NCI-H2196 (cell line): ENCODE results near the gene C1QL4.
"Not testable (repeated sequence)": the region's sequence is repeated elsewhere in the genome, so short reads cannot be mapped to it uniquely, and the experiment has no call there.

Experiments used
- DNase-seq: peaks from one replicate; lab custom pipeline; 2025; ENCODE audit not compliant: unreplicated experiment; lab: John Stamatoyannopoulos, UW

Gene C1QL4

DNA sequence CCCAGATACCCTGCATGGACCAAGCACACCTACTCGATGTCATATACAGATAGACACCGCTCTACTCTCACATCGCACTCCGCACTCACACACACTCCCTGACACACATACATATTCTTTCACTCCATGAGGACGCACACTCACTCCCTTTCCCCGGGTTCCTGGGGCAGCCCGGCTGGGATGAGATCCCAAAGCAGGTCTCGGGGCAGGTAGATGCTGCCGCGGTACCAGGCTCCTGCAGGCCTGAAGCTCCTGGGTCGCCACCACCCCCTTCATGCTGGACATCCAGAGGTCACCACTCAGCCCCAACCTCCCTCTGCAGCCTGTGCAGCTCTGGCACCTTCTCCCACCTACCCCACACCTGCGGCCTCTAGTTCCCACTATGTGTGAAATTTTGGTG, 2.3 kb downstream of the C1QL4 start:
- no peak for DNase-seq

DNA sequence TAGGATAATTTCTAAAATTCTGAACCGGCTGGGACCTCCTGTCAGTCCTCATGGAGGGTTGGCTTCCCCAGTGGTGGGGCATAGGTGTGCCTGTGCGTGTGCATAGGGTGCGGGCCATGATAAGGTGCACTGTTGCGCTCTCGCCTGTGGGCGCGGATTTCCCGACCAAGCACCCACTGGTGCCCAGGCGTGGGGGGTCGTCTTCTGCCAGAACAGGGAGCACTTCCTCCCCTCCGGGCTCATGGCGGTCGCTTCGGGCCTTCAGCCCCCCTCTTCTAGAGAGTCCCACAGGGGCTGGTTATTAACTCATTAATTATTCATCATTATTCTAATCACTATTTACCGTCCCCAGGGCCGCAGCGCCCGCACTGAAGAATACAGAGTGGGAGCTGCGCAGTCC, 2.8 kb downstream of the C1QL4 start:
- DNase-seq: no peak

DNA sequence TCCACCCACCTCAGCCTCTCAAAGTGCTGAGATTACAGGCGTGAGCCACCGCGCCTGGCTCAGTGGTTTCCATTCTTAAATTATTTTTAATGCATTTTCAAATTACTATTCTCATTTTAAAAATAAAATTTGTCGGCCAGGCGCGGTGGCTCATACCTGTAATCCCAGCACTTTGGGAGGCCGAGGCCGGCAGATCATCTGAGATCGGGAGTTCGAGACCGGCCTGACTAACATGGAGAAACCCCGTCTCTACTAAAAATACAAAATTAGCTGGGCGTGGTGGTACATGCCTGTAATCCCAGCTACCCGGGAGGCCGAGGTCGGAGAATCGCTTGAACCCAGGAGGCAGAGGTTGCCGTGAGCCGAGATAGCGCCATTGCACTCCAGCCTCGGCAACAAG, 3.2 kb downstream of the C1QL4 start:
- not testable (repeated sequence) for DNase-seq

DNA sequence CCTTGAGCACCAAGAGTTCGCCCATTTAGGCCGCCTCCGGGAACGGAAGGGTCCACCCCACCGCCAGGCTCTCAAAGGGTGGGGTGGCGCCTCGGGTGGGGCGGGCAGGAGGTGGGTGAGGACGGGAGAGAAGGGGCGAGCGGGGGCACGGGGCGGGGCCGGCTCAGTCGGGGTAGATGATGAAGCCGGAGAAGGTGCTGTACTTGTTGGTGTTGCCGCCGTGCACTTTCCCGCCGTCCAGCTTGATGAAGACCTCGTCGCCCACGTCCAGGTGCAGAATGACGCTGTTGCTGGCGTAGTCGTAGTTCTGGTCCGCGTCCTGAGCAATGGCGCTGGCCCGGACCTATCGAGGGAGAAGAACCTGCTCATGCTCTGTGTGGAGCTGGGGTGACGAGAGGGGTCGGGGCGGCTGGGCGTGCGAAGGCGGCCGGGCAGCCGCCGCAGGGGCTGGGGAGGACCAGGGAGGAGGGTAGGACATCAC, 4.1 kb downstream of the C1QL4 start:
- DNase-seq: no peak

DNA sequence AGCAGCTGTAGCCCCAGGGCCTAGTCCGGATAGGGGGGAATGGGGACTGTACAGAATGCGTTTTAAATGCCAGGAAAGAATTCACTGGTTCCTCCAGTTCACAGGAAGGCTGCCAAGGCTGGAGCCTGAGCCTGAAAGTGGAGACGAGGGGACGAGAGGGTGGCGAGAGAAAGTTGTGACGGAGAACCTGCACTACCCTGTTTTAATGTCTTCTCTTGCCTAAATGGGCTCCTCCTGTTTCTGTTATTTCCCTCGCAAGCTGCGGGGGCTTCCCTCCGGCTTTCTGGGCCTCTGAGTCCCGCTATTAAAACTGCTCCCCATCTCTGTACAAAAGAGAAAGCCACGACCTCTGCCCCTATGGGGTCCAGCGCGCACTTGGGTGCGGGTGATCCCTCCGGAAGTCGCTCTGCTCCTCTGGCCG, 4.5 kb downstream of the C1QL4 start:
- DNase-seq: no peak

DNA sequence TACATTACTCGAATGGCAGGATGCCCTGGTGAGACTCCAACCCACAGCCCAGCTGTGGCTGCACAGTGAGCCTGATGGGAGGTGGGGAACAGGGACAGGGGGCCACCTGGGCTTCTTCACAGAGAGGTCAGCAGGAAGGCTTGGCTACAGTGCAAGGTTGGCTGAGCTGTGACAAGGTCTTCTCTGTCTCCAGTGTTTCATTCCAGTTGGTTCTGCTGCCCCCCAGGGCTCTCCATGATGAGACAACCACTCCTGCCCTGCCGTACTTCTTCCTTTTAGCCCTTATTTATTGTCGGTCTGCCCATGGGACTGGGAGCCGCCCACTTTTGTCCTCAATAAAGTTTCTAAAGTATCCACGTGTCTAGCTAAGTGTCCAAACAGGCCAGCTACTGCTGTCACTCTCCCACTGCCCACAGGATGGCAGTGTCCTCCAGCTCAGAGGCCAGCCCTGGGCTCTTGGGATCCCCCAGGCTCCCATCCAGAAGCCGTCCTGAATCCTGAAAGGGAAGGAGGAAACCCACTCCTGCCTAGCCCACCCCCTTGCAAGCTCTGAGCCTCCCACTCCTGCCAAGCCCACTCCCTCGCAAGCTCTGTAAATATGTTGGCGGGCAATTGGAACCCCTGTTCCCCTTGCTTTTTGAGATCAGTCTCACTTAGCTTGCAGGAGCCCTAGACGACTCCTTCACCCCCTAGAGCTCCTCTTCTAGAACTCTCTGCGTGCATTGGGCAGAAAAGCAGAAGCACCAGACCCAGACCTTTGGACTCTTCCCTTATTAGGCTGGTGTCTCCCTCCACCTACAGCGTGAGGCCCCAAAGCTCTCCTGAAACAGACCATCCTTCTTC, 5.4 kb downstream of the C1QL4 start:
- DNase-seq: peak; percentile 59

DNA sequence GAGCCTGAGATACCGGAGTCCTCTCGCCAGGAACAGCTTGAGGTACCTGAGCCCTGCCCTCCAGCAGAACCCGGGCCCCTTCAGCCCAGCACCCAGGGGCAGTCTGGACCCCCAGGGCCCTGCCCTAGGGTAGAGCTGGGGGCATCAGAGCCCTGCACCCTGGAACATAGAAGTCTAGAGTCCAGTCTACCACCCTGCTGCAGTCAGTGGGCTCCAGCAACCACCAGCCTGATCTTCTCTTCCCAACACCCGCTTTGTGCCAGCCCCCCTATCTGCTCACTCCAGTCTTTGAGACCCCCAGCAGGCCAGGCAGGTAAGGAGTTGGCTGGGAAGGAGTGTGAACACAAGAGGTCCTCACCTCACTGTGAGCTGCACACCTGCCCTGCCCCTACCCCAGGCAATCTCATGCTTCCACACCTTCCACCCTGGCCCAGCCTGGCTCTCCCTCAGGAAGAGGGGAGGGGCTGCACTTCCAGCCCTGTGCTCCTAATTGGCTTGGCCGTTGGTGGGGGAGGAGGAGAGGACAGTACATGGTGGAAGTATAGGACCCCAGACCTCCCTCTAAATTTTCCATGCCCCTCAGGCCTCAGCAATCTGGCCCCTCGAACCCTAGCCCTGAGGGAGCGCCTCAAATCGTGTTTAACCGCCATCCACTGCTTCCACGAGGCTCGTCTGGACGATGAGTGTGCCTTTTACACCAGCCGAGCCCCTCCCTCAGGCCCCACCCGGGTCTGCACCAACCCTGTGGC, 6.2 kb downstream of the C1QL4 start:
- no peak for DNase-seq

DNA sequence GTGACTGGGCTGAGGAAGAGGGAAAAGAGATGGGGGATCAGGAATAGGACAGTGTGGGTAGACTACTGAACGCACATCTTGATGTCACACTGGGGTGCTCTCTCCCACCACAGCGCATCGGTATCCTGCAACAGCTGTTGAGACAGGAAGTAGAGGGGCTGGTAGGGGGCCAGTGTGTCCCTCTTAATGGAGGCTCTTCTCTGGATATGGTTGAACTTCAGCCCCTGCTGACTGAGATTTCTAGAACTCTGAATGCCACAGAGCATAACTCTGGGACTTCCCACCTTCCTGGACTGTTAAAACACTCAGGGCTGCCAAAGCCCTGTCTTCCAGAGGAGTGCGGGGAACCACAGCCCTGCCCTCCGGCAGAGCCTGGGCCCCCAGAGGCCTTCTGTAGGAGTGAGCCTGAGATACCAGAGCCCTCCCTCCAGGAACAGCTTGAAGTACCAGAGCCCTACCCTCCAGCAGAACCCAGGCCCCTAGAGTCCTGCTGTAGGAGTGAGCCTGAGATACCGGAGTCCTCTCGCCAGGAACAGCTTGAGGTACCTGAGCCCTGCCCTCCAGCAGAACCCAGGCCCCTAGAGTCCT, 6.9 kb downstream of the C1QL4 start:
- DNase-seq: no peak

DNA sequence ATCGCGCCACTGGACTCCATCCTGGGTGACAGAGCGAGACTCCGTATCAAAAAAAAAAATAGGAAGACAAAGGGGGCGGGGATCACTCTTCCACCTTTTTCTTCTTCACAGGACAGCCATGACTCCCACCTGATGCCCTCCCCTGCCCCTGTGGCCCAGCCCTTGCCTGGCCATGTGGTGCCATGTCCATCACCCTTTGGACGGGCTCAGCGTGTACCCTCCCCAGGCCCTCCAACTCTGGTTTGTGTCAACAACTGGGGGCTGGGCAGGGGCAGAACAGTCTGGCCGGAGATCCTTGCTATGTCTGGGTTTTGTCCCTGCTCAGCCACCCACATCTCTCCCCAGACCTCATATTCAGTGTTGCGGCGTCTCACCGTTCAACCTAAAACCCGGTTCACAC, 8.2 kb downstream of the C1QL4 start:
- no peak for DNase-seq

DNA sequence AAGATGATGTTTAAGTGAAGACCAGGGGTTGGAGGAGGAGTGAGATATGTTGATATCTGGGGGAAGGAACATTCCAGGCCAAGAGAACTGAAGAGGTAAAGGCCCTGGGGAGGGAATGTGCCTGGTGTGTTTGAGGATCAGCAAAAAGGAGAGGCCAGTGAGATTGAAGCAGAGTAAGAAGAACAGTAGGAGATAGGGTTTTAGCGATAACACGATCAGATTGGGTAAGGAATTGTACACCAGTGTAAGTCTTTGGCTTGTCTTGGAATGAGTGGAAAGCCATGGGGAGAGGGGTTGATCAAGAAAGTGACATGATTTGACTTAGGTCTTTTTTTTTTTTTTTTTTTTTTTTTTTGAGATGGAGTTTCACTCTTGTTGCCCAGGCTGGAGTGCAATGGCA, 9.1 kb downstream of the C1QL4 start:
- DNase-seq: no peak

DNA sequence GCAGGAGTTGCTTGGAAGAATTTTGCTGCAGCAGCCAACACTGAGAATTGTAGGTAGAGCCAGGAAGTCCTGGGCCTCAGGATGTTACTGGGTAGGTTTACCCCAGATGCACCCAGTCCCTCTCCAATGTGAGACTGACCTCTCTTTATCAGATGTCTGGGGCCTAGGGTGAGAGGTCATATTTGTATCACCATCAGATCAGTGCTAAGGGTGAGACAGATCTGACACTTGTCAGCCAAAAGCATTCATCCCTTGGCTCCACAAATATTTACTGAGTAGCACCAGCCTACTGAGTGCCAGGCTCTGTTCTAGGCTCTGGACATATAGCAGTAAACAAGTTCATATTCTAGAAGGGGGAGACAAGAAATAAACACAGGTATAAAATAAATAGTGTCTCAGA, 9.6 kb downstream of the C1QL4 start:
- no peak for DNase-seq

DNA sequence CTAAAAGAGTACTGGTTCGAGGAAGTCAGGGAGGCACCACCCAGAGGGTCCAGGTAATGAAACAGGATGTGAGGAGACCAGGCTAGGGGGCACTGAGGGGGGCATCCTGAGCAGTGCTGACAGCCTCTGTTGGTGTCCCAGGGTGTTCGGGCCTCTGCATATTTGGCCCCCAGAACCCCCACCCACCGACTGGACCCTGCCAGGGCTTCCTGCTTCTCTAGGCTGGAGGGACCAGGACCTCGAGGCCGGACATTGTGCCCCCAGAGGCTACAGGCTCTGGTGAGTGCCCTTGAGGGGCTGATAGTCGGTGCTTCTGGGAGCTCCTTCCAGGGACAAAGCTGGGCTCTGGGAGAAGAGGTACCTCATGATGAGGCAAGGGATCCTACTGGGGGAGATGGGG, 11.4 kb downstream of the C1QL4 start:
- DNase-seq: no peak

DNA sequence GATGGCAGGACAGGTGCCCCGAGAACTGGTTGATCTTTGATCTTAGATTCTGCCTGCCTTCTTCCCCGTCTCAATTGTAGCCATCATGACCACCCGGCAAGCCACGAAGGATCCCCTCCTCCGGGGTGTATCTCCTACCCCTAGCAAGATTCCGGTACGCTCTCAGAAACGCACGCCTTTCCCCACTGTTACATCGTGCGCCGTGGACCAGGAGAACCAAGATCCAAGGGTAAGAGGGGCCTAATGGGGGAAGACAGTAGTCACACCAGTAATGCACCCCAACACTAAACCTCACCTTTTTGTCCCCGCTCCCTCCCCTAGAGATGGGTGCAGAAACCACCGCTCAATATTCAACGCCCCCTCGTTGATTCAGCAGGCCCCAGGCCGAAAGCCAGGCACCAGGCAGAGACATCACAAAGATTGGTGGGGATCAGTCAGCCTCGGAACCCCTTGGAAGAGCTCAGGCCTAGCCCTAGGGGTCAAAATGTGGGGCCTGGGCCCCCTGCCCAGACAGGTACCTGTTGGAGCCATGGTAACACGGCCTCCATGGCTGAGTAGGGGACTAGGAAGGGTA, 13.4 kb downstream of the C1QL4 start:
- DNase-seq: no peak

DNA sequence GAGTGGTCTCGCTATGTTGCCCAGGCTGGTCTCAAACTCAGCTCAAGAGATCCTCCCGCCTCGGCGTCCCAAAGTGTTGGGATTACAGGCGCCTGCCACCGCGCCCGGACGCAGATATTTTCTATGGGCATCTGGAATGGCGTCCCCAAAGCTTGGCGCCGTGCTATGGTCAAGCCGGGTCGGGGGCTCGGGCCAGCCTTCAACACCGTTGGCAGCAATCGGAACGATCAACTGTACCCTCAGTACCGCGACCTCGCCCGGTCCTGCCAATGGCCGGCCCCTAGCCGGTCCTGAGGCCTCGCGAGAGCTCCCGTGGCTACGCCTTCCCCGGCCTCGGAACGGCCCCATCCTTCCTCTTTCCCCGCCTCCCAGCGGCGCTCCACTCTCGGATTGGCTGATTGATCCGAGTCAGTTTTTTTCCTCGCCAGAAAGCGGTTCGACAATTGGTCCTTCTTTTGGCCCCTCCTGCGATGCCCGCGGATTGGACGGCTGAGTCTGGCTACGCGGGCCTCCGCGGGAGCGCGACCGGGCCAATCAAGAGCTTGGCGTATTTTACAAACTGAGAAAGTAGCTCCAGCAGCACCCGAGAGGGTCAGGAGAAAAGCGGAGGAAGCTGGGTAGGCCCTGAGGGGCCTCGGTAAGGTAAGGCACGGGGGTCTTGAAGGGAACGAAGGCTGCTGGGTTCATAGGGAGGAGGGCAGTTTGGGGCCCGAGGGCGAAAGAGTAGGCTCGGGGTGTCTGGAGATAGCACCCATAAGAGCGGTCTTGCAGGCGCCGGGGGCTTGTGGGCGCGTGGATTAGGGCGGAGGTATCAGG, 14.1 kb downstream of the C1QL4 start, which contains the start of gene TROAP:
TSS of gene TROAP (plus strand) at position 548 of the 816 bp plus-strand sequence. CDS start 354 bp downstream, outside the sequence.
- DNase-seq: peak; percentile 99

DNA sequence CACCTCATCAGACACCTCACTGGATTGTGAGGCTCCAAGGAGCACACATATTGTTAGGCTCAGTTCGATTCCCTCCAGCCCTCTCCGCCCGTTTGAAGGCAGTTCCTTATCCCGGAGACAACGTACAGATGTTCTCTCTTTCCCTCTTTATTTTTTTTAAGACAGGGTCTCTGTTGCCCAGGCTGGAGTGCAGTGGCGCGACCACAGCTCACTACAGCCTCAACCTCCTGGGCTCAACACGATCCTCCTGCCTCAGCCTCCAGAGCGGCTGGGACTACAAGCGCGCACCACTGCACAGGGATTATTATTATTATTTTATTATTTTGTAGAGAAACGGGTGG, 14.7 kb downstream of the C1QL4 start:
- no peak for DNase-seq

DNA sequence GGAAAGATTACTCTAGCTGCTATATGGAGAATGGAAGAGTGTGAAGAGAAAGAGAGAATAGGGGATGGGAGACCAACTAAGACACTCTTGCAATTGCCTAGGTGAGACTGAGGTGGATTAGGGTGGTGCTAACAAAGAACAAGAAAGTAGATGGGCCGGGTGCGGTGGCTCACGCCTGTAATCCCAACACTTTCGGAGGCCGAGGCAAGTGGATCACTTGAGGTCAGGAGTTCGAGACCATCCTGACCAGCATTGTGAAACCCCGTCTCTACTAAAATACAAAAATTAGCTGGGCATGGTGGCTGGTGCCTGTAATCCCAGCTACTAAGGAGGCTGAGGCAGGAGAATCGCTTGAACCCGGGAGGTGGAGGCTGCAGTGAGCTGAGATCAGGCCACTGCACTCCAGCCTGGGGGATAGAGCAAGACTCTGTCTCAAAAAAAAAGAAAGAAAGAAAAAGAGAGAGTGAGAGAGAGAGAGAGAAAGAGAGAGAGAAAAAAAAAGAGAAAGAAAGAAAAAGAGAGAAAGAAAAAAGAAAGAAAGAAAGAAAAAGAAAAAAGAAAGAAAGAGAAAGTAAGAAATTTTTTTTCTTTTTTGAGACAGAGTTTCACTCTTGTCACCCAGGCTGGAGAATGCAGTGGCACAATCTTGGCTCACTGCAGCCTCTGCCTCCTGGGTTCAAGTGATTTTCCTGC, 16.4 kb downstream of the C1QL4 start:
- DNase-seq: not testable (repeated sequence)

DNA sequence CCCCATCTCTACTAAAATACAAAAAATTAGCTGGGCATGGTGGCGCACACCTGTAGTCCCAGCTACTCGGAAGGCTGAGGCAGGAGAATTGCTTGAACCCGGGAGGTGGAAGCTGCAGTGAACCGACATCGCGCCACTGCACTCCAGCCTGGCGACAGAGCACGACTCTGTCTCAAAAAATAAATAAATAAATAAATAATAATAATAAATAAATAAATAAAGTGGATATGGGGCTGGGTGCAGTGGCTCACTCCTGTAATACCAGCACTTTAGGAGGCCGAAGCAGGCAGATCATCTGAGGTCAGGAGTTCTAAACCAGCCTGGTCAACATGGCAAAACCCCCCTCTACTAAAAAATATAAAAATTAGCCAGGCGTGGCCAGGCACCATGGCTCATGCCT, 19.9 kb downstream of the C1QL4 start:
- DNase-seq: not testable (repeated sequence)

DNA sequence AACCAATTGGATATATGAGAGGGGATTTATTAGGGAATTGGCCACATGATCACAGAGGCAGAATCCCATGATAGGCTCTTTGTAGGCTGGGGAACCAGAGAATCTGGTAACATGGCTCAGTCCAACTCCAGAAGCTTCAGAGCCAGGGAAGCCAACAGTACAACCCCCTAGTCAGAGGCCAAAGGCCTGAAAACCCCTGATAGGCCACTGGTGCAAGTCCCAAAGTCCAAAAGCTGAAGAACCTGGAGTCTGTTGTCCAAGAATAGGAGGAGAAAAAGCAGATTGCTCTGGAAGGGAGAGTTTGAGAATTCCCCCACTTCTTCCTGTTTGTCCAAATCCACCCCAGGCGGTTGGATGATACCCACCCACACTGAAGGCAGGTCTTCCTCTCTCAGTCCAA, 22.2 kb downstream of the C1QL4 start:
- no peak for DNase-seq

DNA sequence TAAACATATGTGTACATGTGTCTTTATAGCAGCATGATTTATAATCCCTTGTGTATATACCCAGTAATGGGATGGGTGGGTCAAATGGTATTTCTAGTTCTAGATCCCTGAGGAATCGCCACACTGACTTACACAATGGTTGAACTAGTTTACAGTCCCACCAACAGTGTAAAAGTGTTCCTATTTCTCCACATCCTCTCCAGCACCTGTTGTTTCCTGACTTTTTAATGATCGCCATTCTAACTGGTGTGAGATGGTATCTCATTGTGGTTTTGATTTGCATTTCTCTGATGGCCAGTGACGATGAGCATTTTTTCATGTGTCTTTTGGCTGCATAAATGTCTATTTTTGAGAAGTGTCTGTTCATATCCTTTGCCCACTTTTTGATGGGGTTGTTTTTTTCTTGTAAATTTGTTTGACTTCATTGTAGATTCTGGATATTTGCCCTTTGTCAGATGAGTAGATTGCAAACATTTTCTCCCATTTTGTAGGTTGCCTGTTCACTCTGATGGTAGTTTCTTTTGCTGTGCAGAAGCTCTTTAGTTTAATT, 26.5 kb downstream of the C1QL4 start:
- not testable (repeated sequence) for DNase-seq

DNA sequence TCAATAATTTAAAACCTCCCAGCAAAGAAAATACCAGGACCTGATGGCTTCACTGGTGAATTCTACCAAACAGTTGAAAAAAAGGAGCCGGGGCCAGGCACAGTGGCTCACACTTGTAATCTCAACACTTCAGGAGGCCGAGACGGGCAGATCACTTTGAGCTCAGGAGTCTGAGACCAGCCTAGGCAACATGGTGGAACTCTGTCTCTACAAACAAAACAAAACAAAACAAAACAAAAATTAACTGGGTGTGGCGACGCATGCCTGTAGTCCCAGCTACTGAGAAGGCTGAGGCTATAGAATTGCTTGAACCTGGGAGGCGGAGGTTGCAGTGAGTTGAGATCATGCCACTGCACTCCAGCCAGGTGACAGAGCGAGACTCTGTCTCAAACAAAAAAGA, 27.6 kb downstream of the C1QL4 start:
- no peak for DNase-seq
